ENCODE results near the gene AP1B1.

AP1B1 gene

GRCh38 chr22:29291215-29291614 lies 97.2 kb downstream of the AP1B1 start:
- no peak for DNase-seq

DNA sequence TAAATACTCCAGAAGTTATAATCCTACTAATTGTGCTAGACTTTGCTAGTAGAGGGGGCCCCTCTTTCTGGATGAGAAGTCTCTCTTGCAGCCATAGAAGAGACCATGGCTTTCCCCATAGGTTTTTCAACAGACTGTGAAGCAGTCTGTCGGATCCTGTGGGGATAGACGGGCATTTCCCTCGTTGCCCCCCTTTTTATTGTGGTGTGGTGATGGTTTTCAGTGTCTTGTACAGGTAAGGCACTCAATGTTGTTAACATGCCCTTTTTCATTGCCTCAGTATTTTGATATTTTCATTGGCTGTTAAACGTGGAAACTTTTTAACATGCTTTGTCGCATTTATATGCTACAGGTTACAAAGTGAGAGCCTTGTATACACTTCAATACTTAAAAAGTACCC lies 98.3 kb downstream of the AP1B1 start:
- no peak for DNase-seq

DNA sequence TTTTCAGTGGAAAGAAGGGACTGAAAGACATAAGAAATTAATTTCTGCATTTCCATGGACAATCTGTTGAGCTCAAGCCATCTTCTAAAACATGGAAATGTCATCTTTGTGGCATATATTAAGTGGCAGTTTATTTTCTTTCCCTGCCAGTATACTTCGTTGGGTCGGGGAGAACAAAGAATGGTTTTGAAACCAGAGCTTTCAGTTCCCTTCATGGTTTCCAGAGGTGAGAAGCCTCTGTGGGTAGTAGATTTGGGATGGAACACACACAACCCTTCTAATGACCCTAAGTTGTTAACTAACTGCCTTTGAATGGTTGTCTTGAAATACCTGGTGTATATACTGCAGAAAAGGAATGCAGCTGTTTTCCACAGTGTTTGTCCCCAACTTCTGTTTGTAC lies 99.5 kb downstream of the AP1B1 start:
- DNase-seq: no peak

GRCh38 chr22:29284196-29284595 lies 104.2 kb downstream of the AP1B1 start:
- DNase-seq: no peak

GRCh38 chr22:29277927-29278326 lies 110.4 kb downstream of the AP1B1 start:
- DNase-seq: no peak
